NCI-H82 (cell line): ENCODE data around the gene LHPP.
A peak's percentile ranks its signal among the peaks of the same experiment; 100 is the strongest.
"Not testable (repeated sequence)": the region's sequence is repeated elsewhere in the genome, so short reads cannot be mapped to it uniquely, and the experiment has no call there.

ENCODE experiments used
- DNase-seq: peaks from one replicate; lab custom pipeline; 2025; lab: John Stamatoyannopoulos, UW

The LHPP gene

GRCh38 chr10:124607693-124608092, 146.1 kb downstream of the LHPP start:
- DNase-seq = no peak

- no peak for DNase-seq
Measured at GRCh38 chr10:124608093-124608721, 146.6 kb downstream of the LHPP start.

- DNase-seq = no peak
Measured at GRCh38 chr10:124609698-124610097, 148.1 kb downstream of the LHPP start.

GRCh38 chr10:124610186-124610585, 148.6 kb downstream of the LHPP start:
- not testable (repeated sequence) for DNase-seq

- not testable (repeated sequence) for DNase-seq
Measured at GRCh38 chr10:124610851-124611250, 149.2 kb downstream of the LHPP start.

GRCh38 chr10:124611738-124612137, 150.1 kb downstream of the LHPP start:
- no peak for DNase-seq

- peak; percentile 73 for DNase-seq
Measured at GRCh38 chr10:124612611-124613498, 151.2 kb downstream of the LHPP start.

GRCh38 chr10:124614003-124614659, 152.5 kb downstream of the LHPP start:
- DNase-seq = no peak

GRCh38 chr10:124615259-124615658, 153.6 kb downstream of the LHPP start:
- no peak for DNase-seq

- DNase-seq = no peak
Measured at GRCh38 chr10:124616040-124616835, 154.6 kb downstream of the LHPP start.

- DNase-seq = no peak
Measured at GRCh38 chr10:124616836-124617130, 155.2 kb downstream of the LHPP start.

- DNase-seq = no peak
Measured at GRCh38 chr10:124618470-124619073, 156.9 kb downstream of the LHPP start.

GRCh38 chr10:124619195-124619594, 157.6 kb downstream of the LHPP start:
- no peak for DNase-seq

- DNase-seq = no peak
Measured at GRCh38 chr10:124619802-124620490, 158.3 kb downstream of the LHPP start.

GRCh38 chr10:124621637-124622036, 160.0 kb downstream of the LHPP start:
- no peak for DNase-seq

GRCh38 chr10:124622158-124622557, 160.5 kb downstream of the LHPP start:
- DNase-seq = no peak

- DNase-seq = no peak
Measured at GRCh38 chr10:124622866-124623536, 161.4 kb downstream of the LHPP start.

- DNase-seq = no peak
Measured at GRCh38 chr10:124624006-124624405, 162.4 kb downstream of the LHPP start.

- DNase-seq = no peak
Measured at GRCh38 chr10:124624466-124624865, 162.8 kb downstream of the LHPP start.

- no peak for DNase-seq
Measured at GRCh38 chr10:124624895-124625294, 163.3 kb downstream of the LHPP start.

GRCh38 chr10:124625831-124626238, 164.2 kb downstream of the LHPP start:
- no peak for DNase-seq
